GM12874 (cell line): ENCODE measurements around the gene ADNP.

ENCODE experiments used
- TF ChIP-seq, protein P1 (sequence below): IDR thresholded peaks from 2 replicates; pipeline ENCODE4 v1.5.1; 2011; ENCODE audit warnings: low read depth, mild to moderate bottlenecking, control low read depth, low read length, moderate library complexity; ENCODE audit not compliant: insufficient read depth

Gene ADNP

DNA sequence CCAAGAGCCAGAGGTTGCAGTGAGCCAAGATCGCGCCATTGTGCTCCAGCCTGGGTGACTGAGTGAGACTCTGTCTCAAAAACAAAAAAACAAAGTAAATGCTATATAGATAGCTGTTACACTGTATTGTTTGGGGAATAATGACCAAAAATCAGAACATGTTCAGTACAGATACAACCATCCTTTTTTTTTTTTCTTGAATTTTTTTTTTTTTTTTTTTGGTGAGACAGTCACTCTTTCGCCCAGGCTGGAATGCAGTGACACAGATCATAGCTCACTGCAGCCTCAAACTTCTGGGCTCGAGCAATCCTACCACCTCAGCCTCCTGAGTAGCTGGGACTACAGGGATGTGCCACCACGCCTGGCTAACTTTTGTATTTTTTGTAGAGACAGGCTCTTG lies 72.7 kb downstream of the ADNP start:
- TF ChIP-seq, protein P1, sequence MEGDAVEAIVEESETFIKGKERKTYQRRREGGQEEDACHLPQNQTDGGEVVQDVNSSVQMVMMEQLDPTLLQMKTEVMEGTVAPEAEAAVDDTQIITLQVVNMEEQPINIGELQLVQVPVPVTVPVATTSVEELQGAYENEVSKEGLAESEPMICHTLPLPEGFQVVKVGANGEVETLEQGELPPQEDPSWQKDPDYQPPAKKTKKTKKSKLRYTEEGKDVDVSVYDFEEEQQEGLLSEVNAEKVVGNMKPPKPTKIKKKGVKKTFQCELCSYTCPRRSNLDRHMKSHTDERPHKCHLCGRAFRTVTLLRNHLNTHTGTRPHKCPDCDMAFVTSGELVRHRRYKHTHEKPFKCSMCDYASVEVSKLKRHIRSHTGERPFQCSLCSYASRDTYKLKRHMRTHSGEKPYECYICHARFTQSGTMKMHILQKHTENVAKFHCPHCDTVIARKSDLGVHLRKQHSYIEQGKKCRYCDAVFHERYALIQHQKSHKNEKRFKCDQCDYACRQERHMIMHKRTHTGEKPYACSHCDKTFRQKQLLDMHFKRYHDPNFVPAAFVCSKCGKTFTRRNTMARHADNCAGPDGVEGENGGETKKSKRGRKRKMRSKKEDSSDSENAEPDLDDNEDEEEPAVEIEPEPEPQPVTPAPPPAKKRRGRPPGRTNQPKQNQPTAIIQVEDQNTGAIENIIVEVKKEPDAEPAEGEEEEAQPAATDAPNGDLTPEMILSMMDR, result no peak

DNA sequence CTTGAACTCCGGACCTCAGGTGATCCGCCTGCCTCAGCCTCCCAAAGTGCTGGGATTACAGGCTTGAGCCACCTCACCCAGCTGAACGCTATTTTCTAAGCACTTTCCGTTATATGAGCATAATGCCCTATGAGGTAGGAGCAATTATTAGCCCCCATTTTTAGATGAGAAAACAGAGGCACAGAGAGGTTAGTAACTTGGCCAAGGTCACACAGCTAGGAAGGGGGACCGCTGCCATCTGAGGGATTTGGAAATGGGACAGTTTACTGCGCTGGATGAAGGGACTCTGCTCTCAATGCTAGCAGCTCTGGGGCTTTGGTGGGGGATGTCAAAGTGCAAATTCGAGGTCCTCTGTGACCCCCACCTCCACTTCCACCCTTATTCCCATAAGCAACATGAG lies 73.9 kb downstream of the ADNP start:
- TF ChIP-seq, protein P1, result no peak

DNA sequence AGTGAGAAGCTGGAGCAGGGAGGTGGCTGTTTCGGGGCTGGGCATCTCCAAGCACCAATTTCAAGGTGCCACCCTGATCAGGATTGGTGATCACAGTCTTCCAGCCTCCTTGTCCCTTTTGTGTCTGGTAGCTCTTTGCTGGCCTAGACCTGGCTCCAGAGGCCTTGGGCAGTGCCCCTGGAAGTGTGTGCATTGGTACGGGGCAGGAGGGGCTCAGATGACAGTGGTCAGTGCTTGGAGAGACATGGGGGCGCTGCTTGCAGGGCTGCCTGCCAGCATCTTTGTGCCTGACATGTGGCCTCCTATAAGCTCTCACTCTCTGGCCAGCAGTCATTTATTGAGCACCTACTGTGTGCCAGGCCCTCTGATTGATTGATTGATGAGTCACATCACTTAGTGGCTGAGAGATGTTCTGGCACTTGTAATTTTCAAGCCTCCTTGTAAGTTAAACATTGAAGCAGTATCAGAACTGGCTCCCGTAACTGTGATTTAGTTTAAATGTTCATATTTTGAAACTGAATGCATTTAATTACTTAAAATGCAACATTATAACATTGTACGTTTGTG lies 74.7 kb downstream of the ADNP start:
- TF ChIP-seq, protein P1, result no peak

DNA sequence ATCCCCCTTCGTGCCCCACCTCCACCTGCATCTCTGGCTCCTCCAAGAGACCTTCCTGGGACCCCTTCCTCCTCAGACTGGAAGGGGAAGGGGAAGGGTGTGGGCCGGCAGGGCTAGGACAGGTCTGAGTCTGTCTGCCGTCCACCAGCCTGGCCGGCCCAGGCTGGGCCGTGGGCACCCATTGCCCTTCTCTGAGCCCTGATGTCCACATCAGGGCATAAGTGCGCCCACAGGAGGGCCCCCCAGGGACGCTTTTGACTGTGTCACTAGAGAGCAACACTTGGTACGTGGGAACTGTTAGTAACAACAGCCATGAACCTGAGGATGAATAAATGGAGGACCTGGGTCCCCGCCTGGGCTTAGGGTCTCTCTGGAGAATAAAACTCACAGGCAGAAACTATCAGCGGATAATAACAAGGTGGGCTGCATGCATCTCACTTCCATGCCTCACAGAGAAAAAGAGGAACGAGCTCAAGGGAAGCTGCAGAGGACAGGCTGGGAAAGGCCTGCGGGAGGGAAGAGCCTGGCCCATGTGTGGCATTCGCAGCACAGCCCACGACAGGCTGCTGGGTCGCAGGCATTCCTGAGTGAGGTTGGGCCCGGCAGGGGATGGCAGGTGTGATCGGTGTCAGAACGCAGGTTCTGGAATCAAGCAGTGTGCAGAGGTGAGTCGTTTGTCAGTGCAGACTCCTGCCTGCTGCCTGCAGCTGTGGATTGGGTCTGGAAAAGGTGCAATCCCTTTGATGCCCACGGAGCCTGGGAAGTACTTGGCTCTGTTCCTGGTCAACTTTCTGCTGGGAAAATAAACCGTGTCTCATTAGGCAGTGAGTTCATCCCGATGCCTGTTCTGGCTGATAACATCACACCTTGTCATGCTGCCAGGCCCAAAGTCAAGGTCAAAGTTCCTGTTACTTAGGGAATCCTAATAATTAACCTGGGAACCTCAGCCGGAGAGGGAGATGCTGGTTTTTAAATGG lies 75.5 kb downstream of the ADNP start:
- TF ChIP-seq, protein P1, result no peak

DNA sequence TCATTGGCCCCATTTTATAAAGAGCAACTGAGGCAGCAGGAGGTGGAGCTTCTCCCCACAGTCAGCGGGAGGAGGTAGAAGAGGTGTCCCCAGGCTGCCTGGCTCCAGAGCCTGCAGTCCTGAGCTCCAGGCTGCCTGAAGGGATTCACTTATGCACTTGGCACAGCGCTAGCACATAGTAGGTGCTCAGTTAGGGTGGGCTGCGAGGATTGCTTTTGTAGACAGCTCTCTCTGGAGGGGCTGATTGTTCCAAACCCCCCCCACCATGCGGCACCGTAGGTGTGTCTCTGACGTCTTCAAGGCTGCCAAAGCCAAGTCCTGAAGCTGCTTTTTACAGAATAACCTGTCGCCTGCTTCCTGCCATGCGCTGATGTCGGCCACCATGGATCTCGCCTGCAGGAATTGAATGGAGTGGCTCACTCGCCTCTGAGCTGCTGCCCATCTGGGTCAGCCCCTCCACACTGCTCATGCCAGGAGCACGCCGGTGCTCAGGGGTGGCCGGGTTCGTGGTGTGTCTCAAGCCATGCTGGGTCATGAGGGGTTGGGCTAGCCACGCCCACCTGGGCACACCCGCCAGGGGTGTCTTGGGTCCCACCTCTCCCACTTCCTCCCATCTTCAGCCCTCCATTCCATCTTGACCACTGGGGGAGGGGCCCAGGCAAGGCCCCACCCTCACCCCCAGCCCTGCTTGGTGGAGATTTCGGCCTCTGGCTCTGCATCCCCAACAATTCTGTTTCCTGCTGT lies 76.6 kb downstream of the ADNP start:
- TF ChIP-seq, protein P1, result no peak

DNA sequence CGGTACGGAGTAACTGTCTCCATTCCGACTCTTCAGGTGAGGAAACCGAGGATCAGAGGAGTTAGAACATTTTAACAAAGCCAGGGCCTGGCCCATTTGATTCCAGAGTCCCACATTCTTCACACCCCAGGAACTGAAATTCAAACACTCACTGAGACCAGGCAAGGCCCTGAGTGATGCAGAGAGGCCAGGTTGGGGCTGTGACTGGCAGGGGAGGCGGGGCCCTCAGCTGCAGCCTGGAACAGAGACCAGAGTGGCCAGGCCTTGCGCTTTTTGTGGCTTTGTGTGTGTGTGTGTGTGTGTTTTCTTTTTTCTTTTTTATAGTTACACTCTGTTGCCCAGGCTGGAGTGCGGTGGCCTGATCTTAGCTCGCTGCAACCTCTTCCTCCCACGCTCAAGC lies 79.2 kb downstream of the ADNP start:
- TF ChIP-seq, protein P1, result no peak

DNA sequence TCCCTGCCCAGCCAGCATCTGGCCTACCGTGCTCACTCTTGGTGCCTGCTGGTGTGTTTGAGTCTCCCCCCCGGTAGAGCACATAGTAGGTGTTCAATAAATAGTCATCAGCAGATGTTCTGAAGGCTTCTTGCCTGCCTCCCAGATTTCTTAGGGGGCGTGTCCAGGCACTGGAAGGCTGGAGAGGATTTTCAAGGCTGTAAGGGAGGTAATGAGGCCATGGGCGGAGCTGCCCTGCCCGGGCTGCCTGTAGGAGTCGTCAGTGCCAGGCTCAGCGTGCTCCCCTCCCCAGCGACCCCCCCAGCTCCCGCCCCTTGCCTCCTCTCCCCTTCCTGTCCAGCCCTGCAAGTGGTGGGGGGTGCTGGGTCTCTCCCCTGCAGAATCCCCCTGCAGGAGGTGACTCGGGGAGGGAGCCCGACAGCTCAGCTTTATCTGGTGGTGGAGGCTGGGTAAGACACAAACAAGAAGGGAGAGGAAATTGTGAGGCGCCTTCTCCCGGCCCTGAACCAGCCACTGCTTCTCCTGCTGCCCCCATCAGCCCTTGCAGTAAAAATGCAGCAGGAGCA lies 80.4 kb downstream of the ADNP start:
- TF ChIP-seq, protein P1, result no peak
